22Rv1 (cell line): ENCODE measurements around the gene TAGLN2.

Source experiments
- CTCF ChIP-seq: fragments of 450-650 bp; IDR thresholded peaks from 2 replicates; pipeline ENCODE4 v1.5.1; 2017; ENCODE audit warnings: mild to moderate bottlenecking
- ZFX ChIP-seq: fragments of 450-650 bp; IDR thresholded peaks from 2 replicates; pipeline ENCODE4 v1.6.1; 2017; ENCODE audit warnings: antibody characterized with exemption, borderline replicate concordance

- TF ChIP-seq CTCF (no peak), ZFX (no peak)
Measured at GRCh38 chr1:159900755-159901360, 24.4 kb downstream of the TAGLN2 start.
